GM12891 (cell line): ENCODE data around the gene ZCCHC24.

Experiments used
- POLR2A ChIP-seq: IDR thresholded peaks from 2 replicates; pipeline ENCODE4 v1.6.1; 2011; ENCODE audit warnings: low read depth, low read length, control low read depth
- POLR2AphosphoS5 ChIP-seq: IDR thresholded peaks from 2 replicates; pipeline ENCODE4 v1.6.1; 2011; ENCODE audit warnings: low read depth, low read length, control low read depth
- POU2F2 ChIP-seq: IDR thresholded peaks from 2 replicates; pipeline ENCODE4 v1.6.1; 2011; ENCODE audit warnings: low read depth, mild to moderate bottlenecking, control low read depth, low read length, moderate library complexity

DNA sequence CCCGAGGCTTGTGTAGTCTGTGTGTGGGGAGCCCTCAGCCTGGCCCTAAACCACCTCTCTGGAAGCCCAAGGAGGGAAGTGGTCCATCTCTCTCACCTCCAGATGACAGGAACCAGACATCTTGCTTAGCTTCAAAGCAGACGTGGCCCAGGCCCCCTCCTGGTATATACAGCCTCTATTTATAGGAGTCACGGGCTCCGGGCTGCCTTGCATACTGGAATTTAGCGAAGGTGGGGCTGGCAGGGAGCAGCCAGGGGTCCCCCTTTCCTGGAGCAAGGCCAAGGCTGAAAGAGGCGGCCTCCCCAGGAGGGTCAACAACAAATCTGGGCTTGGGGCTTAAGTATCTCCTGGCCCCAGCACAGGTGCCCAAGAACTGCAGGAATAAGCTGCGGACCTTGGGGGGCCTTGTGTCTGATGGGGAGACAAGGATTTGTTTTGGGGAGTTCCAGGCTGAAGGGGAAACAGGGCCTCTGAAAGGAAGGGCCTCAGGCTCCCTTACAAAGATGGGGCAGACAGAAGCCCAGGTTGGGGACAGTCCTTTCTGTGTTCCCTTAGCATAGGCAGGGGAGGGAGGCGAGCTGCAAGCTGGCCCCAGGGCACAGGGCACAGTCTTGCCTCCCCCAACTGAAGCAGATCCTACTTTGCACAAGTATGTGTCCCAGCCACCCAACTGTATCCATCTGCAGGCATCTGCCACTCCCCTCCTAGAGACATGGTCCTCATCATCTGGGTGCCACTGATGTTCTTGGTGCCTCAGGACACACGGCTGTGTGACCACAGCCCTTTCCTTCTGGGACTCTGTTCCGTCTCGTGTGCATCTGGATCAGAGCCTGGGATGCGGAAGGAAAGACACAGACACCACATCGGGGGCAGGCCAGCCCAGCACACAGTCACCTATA lies 11.9 kb downstream of the ZCCHC24 start:
- TF ChIP-seq POLR2AphosphoS5 (no peak), POLR2A (no peak), POU2F2 (no peak)
